Keratinocyte (primary cell): ENCODE measurements around the gene ACR. TPM values are rescaled to one million over a fixed set of nuclear protein-coding genes. Genes with fewer than 3 reads are reported as not detected.

Source experiments
- DNase-seq: peaks from one replicate; pipeline ENCODE4 v3.0.0-alpha.2; 2011; ENCODE audit warnings: low read depth, missing footprints, low spot score
- FAIRE-seq: peaks from 2 replicates; lab custom pipeline; 2011; peaks lifted over from hg19 to GRCh38; lab: Jason Lieb, UNC
- H2AFZ ChIP-seq: 2 replicates; pipeline ENCODE4 v1.6.0; 2012; ENCODE audit warnings: low read length, control low read depth, inconsistent platforms; ENCODE audit not compliant: control insufficient read depth
- H3K27ac ChIP-seq: 2 replicates; pipeline ENCODE4 v1.5.1; 2011; ENCODE audit warnings: low read length; ENCODE audit not compliant: control insufficient read depth, insufficient read depth
- H3K27me3 ChIP-seq: 3 replicates; pipeline ENCODE4 v1.6.0; 2011; ENCODE audit warnings: low read length; ENCODE audit not compliant: control insufficient read depth, insufficient read depth; ENCODE audit errors: extremely low read depth
- H3K36me3 ChIP-seq, 2 experiments: 2 replicates in 1 of 2; 3 replicates in 1 of 2; pipeline ENCODE4 v1.5.1; 2011; ENCODE audit warnings: low read length in 2 of 2, mild to moderate bottlenecking in 1 of 2; ENCODE audit not compliant: control insufficient read depth in 2 of 2, insufficient read depth in 2 of 2; ENCODE audit errors: extremely low read depth in 1 of 2
- H3K4me1 ChIP-seq: 3 replicates; pipeline ENCODE4 v1.5.1; 2011; ENCODE audit warnings: low read length; ENCODE audit not compliant: control insufficient read depth, insufficient read depth; ENCODE audit errors: extremely low read depth
- H3K4me2 ChIP-seq: 3 replicates; pipeline ENCODE4 v1.6.0; 2011; ENCODE audit warnings: low read depth, low read length; ENCODE audit not compliant: control insufficient read depth, insufficient read depth; ENCODE audit errors: extremely low read depth
- H3K4me3 ChIP-seq, 3 experiments: fragments of 200-600 bp in 1 of 3; sonication (generic) in 1 of 3; 2 replicates in 2 of 3; 3 replicates in 1 of 3; pipeline ENCODE4 v1.5.1; 2011 to 2016; ENCODE audit warnings: low read length in 3 of 3, mild to moderate bottlenecking in 3 of 3, control low read depth in 2 of 3, inconsistent platforms in 1 of 3, low read depth in 1 of 3, mixed read lengths in 1 of 3, mixed run types in 1 of 3, moderate library complexity in 1 of 3; ENCODE audit not compliant: control insufficient read depth in 2 of 3, insufficient read depth in 2 of 3; ENCODE audit errors: extremely low read depth in 1 of 3
- H3K79me2 ChIP-seq: 2 replicates; pipeline ENCODE4 v1.6.0; 2012; ENCODE audit warnings: low read length; ENCODE audit not compliant: control insufficient read depth, insufficient read depth
- H3K9ac ChIP-seq: 3 replicates; pipeline ENCODE4 v1.6.0; 2011; ENCODE audit warnings: low read length; ENCODE audit not compliant: control insufficient read depth, insufficient read depth; ENCODE audit errors: extremely low read depth
- H3K9me1 ChIP-seq: 3 replicates; pipeline ENCODE4 v1.6.0; 2011; ENCODE audit warnings: low read length; ENCODE audit not compliant: control insufficient read depth, insufficient read depth; ENCODE audit errors: extremely low read depth
- H3K9me3 ChIP-seq: 2 replicates; pipeline ENCODE4 v1.5.1; 2012; ENCODE audit warnings: low read depth, low read length; ENCODE audit not compliant: control insufficient read depth
- H4K20me1 ChIP-seq: 3 replicates; pipeline ENCODE4 v1.6.0; 2011; ENCODE audit warnings: low read length; ENCODE audit not compliant: control insufficient read depth, insufficient read depth; ENCODE audit errors: extremely low read depth
- EZH2 ChIP-seq: IDR thresholded peaks from one replicate; pipeline ENCODE4 v1.6.1; 2012; ENCODE audit warnings: inconsistent platforms, mild to moderate bottlenecking, low read length, moderate library complexity
- dilution Hi-C: fragments of 300-500 bp; cut with MboI; formaldehyde crosslinking; loops from one replicate; pipeline ENCODE4 v1.7.0; 2020; ENCODE audit warnings: low sequenced_read_pairs; ENCODE audit not compliant: extremely low pct_ligation_motif_present
- polyA plus RNA-seq, 5 experiments: library from polyadenylated mRNA; depleted of rRNA in 3 of 5; stranded (reverse) in 3 of 5; stranded (forward) in 1 of 5; unstranded in 1 of 5; fragments of >200 nt; gene quantifications; 1 replicate in 1 of 5; 2 replicates in 3 of 5; 3 replicates in 1 of 5; pipeline versions ENCODE4 v1.2.1 to v1.2.3, GENCODE V29; 2011 to 2012; ENCODE audit warnings: missing spikeins in 2 of 5, low read depth in 1 of 5, low replicate concordance in 1 of 5
- TF ChIP-seq, protein P1 (sequence below), 3 experiments: IDR thresholded peaks in 1 of 3; conservative IDR thresholded peaks in 1 of 3; optimal IDR thresholded peaks in 1 of 3; 2 replicates in 2 of 3; 3 replicates in 1 of 3; pipeline versions ENCODE3 to v1.5.1; 2011; ENCODE audit warnings: low read length in 3 of 3, mild to moderate bottlenecking in 3 of 3, moderate library complexity in 2 of 3, control low read depth in 1 of 3, inconsistent platforms in 1 of 3; ENCODE audit not compliant: insufficient read depth in 2 of 3; ENCODE audit errors: extremely low read depth in 1 of 3

Gene ACR
- polyA plus RNA-seq, 1 donor (not counting 4 experiments of a cell fraction or from before 2014, with no cell fraction given), result not detected

DNA sequence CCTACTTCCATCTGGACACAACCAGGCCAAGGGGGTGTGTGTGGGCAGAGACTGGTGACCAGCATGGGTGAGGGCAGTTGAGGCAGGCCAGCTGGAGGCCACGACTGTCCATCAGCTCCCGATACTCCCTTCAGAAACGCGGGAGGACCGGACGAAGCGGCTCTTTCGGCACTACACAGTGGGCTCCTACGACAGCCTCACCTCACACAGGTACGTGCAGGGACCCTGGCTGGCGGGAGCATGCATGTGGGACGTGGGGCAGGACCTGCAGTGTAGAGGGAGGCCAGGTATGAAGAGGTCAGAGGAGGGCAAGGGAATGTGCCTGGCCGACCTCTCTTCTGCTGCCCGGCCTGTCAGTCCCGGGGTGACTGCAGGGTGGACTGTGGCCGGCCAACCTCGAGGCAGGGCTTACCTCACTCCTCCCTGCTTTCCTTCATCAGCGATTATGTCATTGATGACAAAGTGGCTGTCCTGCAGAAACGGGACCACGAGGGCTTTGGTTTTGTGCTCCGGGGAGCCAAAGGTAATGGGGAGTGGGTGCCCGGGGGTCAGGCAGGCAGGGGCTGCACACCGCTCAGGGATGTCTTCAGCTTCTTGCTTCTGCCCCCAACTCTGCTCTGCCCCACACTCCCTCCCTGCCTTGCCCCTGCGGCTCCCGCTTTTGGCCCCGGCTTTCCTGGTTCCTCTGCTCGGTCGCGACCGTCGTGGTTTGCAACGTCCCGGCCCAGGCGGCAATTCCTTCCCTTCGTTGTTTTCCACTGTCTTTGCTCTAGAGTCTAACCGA is 34.1 kb upstream of the ACR start:
- dilution Hi-C loops, result no loop called here
- no peak overlapping the region for H3K4me3 ChIP-seq
- no peaks in the 10 kb centered on the region for H3K79me2 ChIP-seq
- DNase-seq (no peak), FAIRE-seq (no peak)
- no peaks in the 10 kb centered on the region for H3K4me1 ChIP-seq
- no peaks in the 10 kb centered on the region for H3K9me3 ChIP-seq
- H4K20me1 ChIP-seq, result no peaks in the 10 kb centered on the region
- H3K9ac ChIP-seq, result no peak overlapping the region
- H3K9me1 ChIP-seq, result no peaks in the 10 kb centered on the region
- H3K27me3 ChIP-seq, result no peaks in the 10 kb centered on the region
- peaks cover 0 to 6% of the 10 kb centered on the region in 2 experiments for H3K36me3 ChIP-seq
- H3K4me2 ChIP-seq, result no peak overlapping the region
- TF ChIP-seq, protein P1, sequence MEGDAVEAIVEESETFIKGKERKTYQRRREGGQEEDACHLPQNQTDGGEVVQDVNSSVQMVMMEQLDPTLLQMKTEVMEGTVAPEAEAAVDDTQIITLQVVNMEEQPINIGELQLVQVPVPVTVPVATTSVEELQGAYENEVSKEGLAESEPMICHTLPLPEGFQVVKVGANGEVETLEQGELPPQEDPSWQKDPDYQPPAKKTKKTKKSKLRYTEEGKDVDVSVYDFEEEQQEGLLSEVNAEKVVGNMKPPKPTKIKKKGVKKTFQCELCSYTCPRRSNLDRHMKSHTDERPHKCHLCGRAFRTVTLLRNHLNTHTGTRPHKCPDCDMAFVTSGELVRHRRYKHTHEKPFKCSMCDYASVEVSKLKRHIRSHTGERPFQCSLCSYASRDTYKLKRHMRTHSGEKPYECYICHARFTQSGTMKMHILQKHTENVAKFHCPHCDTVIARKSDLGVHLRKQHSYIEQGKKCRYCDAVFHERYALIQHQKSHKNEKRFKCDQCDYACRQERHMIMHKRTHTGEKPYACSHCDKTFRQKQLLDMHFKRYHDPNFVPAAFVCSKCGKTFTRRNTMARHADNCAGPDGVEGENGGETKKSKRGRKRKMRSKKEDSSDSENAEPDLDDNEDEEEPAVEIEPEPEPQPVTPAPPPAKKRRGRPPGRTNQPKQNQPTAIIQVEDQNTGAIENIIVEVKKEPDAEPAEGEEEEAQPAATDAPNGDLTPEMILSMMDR (optimal IDR thresholded peaks at IDR 0.05 in 1 of 3, IDR thresholded peaks at IDR 0.05 in 1 of 3, conservative IDR thresholded peaks at IDR 0.05 in 1 of 3; ENCODE audit: extremely low read depth in 1 of 3, insufficient read depth in 2 of 3, low read length in 3 of 3), result no peak
- TF ChIP-seq EZH2, result no peak
- no peak overlapping the region for H2AFZ ChIP-seq
- H3K27ac ChIP-seq, result no peak overlapping the region

DNA sequence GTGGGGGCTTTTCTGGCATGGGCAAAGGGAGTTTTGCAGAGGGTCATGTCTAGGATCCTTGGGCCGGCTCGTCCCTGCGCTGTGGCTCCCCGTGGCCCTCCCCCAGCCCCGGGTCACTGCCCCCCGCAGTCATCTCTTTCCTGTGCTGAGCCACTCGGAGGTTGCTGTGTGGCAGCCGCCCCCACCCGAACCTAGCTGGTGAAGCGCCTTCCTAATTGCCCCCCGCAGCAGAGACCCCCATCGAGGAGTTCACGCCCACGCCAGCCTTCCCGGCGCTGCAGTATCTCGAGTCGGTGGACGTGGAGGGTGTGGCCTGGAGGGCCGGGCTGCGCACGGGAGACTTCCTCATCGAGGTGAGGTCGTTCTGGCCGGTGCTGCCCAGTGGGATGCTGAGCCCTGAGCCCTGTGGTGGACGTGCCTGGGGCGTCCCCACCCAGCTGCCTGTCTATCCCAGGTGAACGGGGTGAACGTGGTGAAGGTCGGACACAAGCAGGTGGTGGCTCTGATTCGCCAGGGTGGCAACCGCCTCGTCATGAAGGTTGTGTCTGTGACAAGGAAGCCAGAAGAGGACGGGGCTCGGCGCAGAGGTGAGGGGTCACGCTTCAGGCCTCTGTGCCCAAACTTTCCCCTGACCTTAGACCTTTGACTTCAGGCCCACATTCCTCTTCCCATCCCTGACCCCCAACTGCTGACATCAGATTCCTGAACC is 33.3 kb upstream of the ACR start:
- Histone ChIP-seq H3K9ac (no peak overlapping the region), H4K20me1 (no peaks in the 10 kb centered on the region), H3K79me2 (no peaks in the 10 kb centered on the region), H3K9me1 (no peaks in the 10 kb centered on the region), H3K27ac (no peak overlapping the region), H3K4me2 (no peak overlapping the region), H3K4me1 (no peaks in the 10 kb centered on the region), H3K36me3 (peaks cover 0 to 8% of the 10 kb centered on the region in 2 experiments), H2AFZ (no peak overlapping the region), H3K9me3 (no peaks in the 10 kb centered on the region), H3K27me3 (no peaks in the 10 kb centered on the region), H3K4me3 (no peak overlapping the region)
- no peak for FAIRE-seq
- no peak for TF ChIP-seq EZH2
- TF ChIP-seq, protein P1 (optimal IDR thresholded peaks at IDR 0.05 in 1 of 3, IDR thresholded peaks at IDR 0.05 in 1 of 3, conservative IDR thresholded peaks at IDR 0.05 in 1 of 3; ENCODE audit: extremely low read depth in 1 of 3, insufficient read depth in 2 of 3, low read length in 3 of 3), result no peak
- DNase-seq, result no peak
- dilution Hi-C loops, result no loop called here
